Measurements from ENCODE around the gene STOM.
"Not testable (repeated sequence)": the region's sequence is repeated elsewhere in the genome, so short reads cannot be mapped to it uniquely, and the experiment has no call there.

The STOM gene

DNA sequence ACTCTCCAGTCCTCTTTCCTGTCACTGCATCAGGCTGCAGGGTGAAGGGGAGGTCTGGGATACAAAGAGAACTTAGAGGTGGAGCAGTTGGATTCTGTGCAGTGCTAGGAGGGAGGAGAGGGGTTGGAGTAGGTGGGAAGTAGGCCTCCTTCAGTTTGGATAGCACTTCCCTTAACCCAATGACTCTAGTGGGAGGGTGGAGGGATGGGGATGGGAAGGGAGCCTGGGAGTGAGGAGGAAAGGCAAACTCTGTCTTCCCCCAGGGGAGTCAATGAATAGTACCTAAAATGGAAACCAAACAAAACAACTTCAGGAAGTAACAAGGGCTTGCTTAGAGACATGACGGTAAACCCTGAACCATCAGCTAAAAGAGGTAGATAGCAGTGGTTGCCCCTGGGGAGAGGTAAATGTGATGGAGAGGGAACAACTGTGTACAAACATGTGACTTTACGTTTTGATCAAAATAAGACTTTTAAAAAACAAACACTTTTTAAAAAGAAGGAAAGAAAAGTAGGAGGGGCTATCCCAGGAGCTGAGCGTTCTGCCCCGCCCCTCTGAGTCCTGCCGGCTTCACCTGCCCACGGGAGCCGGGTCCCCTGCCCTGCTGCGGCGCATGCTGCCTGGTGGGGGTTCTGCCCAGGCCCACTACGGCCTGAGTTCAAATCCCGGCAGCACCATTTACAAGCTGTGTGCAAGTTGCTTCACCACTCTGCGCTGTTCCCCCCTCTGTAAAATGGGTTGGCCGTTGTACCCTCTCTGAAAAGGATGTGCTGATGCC is 71.2 kb downstream of the STOM start:
- DNase-seq, result no peak

DNA sequence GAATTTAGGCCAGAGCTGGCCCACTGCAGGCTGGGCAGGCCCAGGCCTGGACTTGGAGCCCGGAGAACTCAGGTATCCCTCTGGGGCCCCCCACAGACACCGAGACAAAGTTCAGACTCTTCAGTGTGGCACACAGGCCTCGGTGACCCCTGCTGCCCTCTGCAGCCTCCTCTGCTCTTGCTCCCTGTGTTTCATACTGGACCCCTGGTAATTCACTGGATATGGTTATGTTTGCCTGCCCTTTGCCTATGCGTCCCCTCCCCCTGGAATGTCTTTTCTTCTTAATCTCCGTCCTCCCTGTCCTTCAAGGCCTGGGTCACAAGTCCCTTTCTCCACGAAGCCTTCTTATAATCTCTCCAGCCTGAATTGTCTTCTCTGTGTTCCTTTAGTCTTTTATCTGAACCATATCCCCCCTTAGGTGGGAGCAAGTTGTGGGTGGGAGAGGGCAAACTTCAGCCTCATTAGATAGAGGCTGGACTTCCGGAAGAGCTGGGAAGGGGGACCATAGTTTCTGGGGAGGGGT is 72.0 kb downstream of the STOM start:
- no peak for DNase-seq

DNA sequence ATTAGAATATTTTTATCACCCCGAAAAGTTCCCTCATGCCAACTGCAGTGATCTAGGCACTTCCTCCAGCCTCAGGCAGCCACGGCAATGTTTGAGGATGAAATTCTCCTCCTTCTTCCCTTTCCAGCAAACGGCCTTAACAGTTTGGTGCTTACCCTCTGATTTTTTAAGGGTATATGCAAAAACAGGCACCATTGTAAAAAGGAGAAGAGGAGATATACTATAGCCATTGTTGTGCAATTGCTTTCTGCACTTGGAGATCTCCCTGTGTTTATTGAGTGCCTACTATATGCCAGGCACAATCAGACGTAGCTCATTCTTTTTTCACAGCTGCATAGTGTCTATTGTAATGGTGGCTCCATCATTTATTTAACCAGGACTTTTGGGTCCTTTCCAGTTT is 72.7 kb downstream of the STOM start:
- DNase-seq, result no peak

DNA sequence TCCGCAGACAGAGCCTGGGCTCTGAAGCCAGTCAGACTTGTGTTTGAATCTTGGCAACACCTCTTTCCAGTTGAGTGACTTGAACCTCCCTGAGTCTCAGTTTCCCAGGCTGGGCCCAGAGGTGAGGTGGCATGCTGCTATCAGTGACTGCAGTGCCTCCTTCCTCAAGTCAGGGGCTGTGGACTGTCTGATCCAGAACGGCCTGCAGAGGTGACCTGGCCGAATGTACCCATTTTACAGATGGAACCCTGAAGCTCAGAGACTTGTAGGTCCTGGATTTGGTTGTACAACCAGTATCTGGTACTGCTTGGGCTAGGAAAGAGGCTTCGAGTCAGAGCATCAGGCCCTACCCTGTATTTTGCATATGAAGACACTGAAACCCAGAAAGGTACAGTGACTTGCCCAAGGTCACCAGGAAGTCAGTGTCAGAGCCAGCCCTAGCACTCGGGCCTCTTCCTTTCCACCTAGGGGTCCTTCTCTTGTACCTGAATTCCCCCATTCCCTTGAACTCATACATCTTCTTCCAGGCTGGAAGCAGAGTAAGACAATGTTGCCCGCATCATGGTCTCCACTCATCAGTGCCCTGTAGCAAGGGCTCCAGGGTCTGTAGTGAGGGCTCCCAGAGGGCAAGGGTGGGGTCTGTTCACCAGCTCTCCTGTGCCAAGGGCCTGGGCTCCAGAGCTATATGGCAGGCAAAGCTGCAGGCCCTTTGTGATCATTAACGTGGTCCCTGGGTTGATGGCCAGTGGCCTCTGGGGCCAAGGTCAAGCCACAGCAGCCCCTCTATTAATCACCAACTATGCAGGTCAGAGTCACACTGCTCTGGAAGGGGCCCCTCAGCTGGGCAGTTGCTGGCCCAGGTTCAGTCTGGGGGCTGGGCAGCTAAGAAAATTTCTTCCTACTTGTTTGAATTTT is 73.6 kb downstream of the STOM start:
- DNase-seq, result no peak

GRCh38 chr9:121295662-121296191 is 74.3 kb downstream of the STOM start:
- DNase-seq, result no peak

DNA sequence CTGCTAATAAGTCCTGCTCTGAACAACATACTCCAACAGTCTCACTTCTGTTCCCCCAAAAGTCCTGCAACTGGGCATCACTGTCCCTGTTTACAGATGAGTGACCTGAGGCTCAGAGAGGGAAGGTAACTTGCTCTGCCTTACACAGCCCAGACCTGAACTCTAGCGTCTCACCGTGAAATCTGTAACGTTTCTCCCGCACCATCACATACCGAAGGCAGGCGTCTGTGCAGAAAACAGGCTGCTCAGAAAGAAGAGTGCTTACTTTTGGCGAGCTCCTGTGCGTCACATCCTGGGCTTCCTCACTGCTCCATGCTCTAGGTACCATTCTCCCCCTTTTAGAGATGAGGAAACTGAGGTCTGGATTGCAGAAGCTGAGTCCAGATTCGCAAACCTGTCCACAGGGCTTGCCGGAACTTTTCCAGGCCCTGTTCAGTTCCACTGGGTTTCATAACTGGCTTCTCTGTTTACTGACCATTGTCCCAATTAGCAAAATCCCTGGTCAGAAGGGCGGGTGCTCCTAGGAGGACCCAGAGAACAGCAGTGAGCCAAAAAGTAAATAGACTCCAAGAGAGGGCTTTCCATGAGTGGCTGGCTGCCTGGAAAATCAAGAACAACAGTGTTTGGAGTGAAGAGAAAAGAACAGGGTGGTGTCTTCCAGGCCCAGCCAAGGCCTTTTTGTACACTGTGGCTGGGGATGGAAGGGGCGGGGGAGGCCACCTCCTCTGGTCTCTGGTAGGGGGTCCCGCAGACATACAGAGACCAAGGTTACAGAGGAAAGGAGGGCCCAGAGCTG is 75.0 kb downstream of the STOM start:
- no peak for DNase-seq

GRCh38 chr9:121294151-121294743 is 75.8 kb downstream of the STOM start:
- no peak for DNase-seq

GRCh38 chr9:121292801-121293241 is 77.2 kb downstream of the STOM start:
- DNase-seq, result no peak

DNA sequence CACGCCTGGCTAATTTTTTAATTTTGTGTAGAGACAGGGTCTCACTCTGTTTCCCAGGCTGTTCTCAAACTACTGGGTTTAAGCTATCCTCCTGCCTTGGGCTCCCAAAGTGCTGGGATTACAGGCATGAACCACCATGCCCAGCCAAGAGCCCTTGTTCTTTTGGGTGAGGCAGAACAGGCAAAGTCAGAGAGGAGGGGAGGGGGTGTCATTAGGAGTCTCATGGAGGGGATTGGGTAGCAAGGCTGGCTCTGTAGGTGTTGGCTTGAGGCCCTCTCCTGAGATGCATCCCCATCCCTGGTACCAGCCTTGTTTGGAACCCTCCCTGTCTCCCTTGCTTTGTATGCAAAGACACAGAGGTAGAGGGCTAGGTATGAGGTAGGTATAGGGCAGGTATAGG is 78.0 kb downstream of the STOM start:
- no peak for DNase-seq

DNA sequence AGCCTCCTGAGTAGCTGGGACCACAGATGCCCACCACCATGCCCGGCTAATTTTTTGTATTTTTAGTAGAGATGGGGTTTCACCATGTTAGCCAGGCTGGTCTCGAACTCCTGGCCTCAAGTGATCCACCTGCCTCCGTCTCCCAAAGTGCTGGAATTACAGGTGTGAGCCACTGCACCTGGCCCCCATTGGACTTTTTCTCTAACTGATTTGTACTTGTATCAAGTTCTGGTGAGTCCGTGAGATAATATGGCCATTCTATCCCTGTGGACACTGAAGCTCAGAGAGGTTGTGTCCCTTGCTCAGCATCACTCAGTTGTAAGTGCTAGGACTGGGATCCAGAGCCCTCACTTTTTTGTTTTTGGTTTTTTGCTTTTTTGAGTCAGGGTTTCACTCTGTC is 78.5 kb downstream of the STOM start:
- not testable (repeated sequence) for DNase-seq

DNA sequence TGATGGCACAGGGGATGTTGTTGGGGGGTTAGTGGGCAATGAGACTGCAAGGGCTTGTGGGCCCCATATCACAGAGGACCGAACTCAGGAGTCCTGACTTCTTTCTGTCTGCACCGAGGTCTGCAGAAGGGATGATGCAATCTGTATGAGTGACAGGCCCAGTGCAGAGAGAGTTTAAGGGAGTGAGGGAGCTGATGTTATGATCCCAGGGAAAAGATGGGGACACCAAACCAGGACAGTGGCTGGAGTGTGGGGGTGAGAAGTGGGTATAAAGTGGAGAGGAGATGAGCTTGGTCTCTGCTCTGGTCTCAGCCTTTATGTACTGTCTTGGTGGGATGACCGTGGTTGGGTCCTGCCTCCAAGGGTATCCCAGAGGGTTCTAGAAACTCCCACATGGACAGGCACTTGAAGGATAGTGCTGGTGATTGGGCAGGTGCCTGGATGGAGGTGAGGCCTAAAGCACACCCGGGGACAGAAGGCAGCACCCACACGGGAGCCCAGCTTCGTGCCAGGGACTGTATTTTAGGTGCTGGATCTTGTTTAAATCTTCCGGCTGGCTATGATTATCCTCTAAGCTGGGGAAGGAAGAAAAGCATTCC is 80.2 kb downstream of the STOM start:
- no peak for DNase-seq

DNA sequence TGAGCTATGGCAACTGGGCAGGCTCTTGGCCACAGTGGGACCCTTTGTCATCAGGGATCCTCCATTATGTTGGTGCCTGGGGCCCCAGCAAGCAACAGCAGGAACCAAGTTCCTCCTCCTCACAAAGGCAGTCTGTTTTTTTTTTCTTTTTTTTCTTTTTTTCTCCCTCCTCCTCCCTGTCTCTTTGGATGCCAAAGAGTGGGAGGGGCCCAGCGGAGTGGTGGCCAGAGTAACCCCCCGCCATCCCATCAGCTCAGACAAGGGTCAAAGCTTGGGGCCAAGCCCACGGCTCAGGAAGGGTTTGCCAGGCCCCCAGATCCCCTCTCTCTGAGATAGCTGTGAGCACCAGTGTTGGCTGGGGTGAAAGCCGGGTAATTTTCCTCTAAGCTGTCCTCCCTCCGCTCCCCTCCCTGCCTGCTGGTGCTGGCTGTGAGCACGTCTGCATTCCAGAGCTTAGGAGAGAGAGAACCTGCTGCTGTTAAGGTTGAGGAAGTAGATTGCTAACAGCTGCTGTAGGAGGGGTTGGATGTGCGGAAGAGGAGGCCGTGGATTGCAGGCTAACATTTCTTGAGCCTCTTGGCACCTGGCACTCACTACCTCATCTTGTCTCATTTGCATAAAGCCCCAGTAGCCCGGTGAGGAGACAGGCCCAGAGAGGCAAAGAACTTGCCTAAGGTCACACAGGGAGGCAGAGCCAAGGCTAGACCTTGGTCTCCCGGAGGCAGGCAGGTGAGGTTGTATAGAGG is 80.9 kb downstream of the STOM start:
- peak; percentile 88 for DNase-seq
